Pancreas (tissue), 10 donors: ENCODE results near the gene GAB2. TPM values are rescaled to one million over a fixed set of nuclear protein-coding genes. Genes with fewer than 3 reads are reported as not detected.

Experiments used
- ATAC-seq, 4 donors: fragments of 200-7000 bp; cut with Tn5 transposase; one replicate each; pipeline versions ENCODE4 v1.8.0 to v1.9.1; 2020; ENCODE audit warnings: mild to moderate bottlenecking in 4 of 4, moderate library complexity in 4 of 4
- DNase-seq, 6 donors: peaks; one replicate each; pipeline ENCODE4 v3.0.0-alpha.2; 2020
- FAIRE-seq: peaks from 2 replicates; lab custom pipeline; 2012; peaks lifted over from hg19 to GRCh38; lab: Jason Lieb, UNC
- H3K27ac ChIP-seq, 4 donors: fragments of 200-600 bp; sonication (generic); 1 replicate in 3 of 4; 2 replicates in 1 of 4; pipeline versions ENCODE4 v1.5.0 to v1.8.0; 2020
- H3K27me3 ChIP-seq, 4 donors: fragments of 200-600 bp; one replicate each; pipeline ENCODE4 v1.8.0; 2021
- H3K36me3 ChIP-seq, 3 donors: fragments of 200-600 bp; sonication (generic) in 1 of 3; one replicate each; pipeline versions ENCODE4 v1.5.0 to v1.8.0; 2020 to 2021
- H3K4me1 ChIP-seq, 3 donors: fragments of 200-600 bp; one replicate each; pipeline ENCODE4 v1.8.0; 2021
- H3K4me3 ChIP-seq, 4 donors: fragments of 200-600 bp; sonication (generic) in 2 of 4; one replicate each; pipeline versions ENCODE4 v1.5.0 to v1.8.0; 2020 to 2021
- H3K9me3 ChIP-seq, 4 donors: fragments of 200-600 bp; one replicate each; pipeline ENCODE4 v1.8.0; 2021
- WGBS, 2 donors: extraction: QIAGEN DNeasy Blood & Tissue Kit; methylation state at CpG; one replicate each; pipeline ENCODE4 v1.1.7; 2013; 5-methylcytosine and 5-hydroxymethylcytosine counted together
- intact Hi-C, 3 donors: fragments of 100-400 bp; cut with DNase I; formaldehyde crosslinking; loops; one replicate each; pipeline versions ENCODE4 v1.11.1 to v1.14.2; 2022
- polyA plus RNA-seq, 2 donors: library from polyadenylated mRNA; stranded (reverse); fragments of 200-250 nt; gene quantifications; one replicate each; pipeline ENCODE4 v1.2.3, GENCODE V29; 2013
- total RNA-seq, 6 donors: library from RNA; stranded (reverse); fragmentation: NEBNext Ultra II Directional in 4 of 6; extraction: Animal tissue kit (Norgen Biotek cat#: 25700) in 4 of 6; gene quantifications; one replicate each; pipeline versions ENCODE4 v1.2.1 to v1.2.4, GENCODE V29; 2021 to 2023
- TF ChIP-seq, protein P1 (sequence below), 4 donors: fragments of 200-600 bp; sonication (generic) in 3 of 4; IDR thresholded peaks; one replicate each; pipeline versions ENCODE4 v1.5.0 to v1.8.0; 2021; ENCODE audit warnings: antibody characterized with exemption in 4 of 4
- donor health status: healthy with polysubstance abuse.
- donor health status: DM: no; HTN: no; CAD: no; lungs with moderate emphysema.
- donor health status: DM: no; HTN: no; CAD: no.
- donor health status: control.
- donor health status: control.
- donor health status: Bipolar disorder and iron deficiency.
- donor health status: DM: yes; HTN: yes; CAD: no.
- donor health status: DM: no; HTN: no; CAD: no.
- donor health status: DM: no; HTN: no; CAD: no.
- donor health status: DM: yes; HTN: yes; CAD: no.

Gene GAB2
- total and polyA plus RNA-seq, 8 donors, result 3.1 to 17.8 (median 9.4) TPM

DNA sequence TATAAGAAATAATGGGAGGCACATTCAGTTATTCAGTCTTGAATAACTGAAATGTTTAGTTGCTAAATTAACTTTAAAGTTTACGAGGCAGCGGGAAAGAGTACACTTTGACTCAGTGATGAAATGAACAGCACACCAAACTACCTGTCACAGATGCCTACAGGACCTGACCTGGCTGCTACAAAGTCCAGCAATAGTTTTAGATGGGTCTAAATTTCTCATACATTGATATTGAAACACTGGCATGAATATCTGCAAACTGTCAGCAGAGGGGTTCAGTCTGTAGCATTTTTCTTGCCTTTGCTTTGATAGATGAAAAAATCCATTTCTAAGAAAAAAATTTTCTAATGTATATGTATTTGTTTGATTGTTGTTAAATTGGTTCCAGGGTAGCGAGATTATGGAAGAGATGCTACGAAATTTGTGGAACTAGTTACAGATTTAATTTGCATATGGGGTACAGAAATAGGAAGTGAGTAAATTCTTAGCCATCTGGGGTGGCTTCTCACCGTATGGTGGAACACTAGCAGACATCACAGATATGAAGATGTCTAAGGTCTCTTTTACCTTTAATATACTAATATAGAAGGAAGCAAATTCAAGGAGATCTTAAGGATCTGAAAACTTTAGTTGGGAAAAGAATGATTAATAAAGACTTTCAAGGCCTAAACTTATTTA is 20.8 kb upstream of the GAB2 start:
- no peak for ATAC-seq
- no peak for FAIRE-seq
- intact Hi-C loops, result no loop called here

DNA sequence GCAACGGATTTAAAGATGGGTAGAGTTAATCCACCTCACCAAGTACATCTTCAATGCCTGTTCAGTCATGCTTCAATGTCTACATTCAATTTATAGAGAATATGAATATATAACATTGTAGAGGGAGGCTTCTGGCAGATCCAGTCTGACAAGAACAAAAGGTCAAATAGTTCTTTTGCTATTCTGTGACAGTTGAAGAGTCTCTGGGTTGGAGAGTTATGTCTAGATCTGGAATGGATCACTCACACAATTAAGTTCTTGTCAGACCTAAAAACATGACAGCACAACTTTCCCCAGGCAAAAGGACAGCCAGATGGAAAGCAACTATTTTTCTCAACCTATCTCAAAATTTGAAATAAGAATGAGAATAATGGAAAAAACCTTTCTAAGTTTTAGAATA is 15.3 kb upstream of the GAB2 start:
- intact Hi-C loops, result no loop called here
- DNase-seq, result no peak
- ATAC-seq, result no peak
- Histone ChIP-seq H3K4me3 (no peak overlapping the region), H3K27me3 (no peaks in the 10 kb centered on the region), H3K4me1 (peaks cover 0 to 5% (median 0%) of the 10 kb centered on the region in 3 donors), H3K36me3 (no peaks in the 10 kb centered on the region), H3K9me3 (no peaks in the 10 kb centered on the region), H3K27ac (no peak overlapping the region)
- WGBS, 2 donors, result 54 to 59% methylated on average over 1 of the region's 1 CpG
- TF ChIP-seq, protein P1, sequence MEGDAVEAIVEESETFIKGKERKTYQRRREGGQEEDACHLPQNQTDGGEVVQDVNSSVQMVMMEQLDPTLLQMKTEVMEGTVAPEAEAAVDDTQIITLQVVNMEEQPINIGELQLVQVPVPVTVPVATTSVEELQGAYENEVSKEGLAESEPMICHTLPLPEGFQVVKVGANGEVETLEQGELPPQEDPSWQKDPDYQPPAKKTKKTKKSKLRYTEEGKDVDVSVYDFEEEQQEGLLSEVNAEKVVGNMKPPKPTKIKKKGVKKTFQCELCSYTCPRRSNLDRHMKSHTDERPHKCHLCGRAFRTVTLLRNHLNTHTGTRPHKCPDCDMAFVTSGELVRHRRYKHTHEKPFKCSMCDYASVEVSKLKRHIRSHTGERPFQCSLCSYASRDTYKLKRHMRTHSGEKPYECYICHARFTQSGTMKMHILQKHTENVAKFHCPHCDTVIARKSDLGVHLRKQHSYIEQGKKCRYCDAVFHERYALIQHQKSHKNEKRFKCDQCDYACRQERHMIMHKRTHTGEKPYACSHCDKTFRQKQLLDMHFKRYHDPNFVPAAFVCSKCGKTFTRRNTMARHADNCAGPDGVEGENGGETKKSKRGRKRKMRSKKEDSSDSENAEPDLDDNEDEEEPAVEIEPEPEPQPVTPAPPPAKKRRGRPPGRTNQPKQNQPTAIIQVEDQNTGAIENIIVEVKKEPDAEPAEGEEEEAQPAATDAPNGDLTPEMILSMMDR (IDR thresholded peaks at IDR 0.05), result no peak
- FAIRE-seq, result no peak

More for the DNA sequence above, 20.8 kb upstream of the GAB2 start:
- Histone ChIP-seq H3K27me3 (no peaks in the 10 kb centered on the region), H3K36me3 (no peaks in the 10 kb centered on the region), H3K9me3 (no peaks in the 10 kb centered on the region), H3K4me3 (no peak overlapping the region), H3K4me1 (no peaks in the 10 kb centered on the region), H3K27ac (no peak overlapping the region)
- WGBS, 2 donors, result 70 to 75% methylated on average over 5 of the region's 5 CpGs
- no peak for DNase-seq
- TF ChIP-seq, protein P1 (IDR thresholded peaks at IDR 0.05), result no peak

DNA sequence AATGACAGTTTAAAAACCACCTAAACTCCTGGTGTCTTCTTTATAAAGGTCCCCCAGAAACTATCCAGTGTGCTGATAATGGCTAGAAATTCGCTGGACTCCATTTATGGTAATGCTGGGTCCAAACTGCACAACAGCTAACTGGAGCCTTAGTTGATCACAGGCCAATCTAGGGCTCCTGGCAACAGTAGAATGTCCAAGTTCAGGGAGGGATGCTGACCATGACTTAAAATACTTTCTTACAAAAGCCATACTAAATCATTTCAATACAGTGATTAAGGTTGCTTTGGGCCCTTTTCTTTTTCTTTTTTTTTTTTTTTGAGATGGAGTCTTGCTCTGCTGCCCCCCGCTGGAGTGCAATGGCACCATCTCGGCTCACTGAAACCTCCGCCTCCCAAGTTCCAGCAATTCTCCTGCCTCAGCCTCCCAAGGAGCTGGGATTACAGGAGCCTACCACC is 14.5 kb upstream of the GAB2 start:
- WGBS, 2 donors, result 86 to 96% methylated on average over 4 of the region's 4 CpGs
- DNase-seq (no peak), FAIRE-seq (no peak), ATAC-seq (peak in 3 of 4 donors; percentile 48 to 60 (median 58))
- no peaks in the 10 kb centered on the region for H3K9me3 ChIP-seq
- no peak overlapping the region for H3K4me3 ChIP-seq
- no peaks in the 10 kb centered on the region for H3K27me3 ChIP-seq
- no peaks in the 10 kb centered on the region for H3K36me3 ChIP-seq
- peaks cover 0 to 5% (median 0%) of the 10 kb centered on the region in 3 donors for H3K4me1 ChIP-seq
- no peak overlapping the region for H3K27ac ChIP-seq
- TF ChIP-seq, protein P1 (IDR thresholded peaks at IDR 0.05), result peak in 3 of 4 donors; percentile 23 to 41 (median 29)
- intact Hi-C loops, result no loop called here

DNA sequence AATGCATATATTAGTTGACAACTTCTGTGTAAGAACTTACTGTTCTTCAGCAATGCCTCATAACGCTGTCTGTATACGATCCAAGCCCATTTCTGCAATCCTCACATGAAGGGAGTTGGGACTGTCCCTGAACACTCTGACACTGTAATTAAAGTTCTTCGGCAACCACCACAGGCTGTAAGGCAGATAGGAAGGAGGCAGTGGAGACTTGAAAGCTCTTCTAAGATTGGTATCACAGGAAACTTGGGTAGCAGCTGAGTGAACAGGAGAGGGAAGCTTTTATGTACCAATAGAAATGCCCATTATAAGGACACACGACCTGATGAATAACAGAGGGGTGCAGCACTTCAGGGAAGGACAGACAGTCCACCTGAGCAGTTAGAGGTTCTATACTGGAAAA is 12.0 kb upstream of the GAB2 start:
- TF ChIP-seq, protein P1 (IDR thresholded peaks at IDR 0.05), result no peak
- Histone ChIP-seq H3K4me1 (peaks cover 0 to 5% (median 0%) of the 10 kb centered on the region in 3 donors), H3K9me3 (no peaks in the 10 kb centered on the region), H3K27me3 (no peaks in the 10 kb centered on the region), H3K27ac (no peak overlapping the region), H3K4me3 (no peak overlapping the region), H3K36me3 (no peaks in the 10 kb centered on the region)
- DNase-seq (no peak), FAIRE-seq (no peak), ATAC-seq (no peak)
- WGBS, 2 donors, result 48 to 50% methylated on average over 4 of the region's 4 CpGs
- intact Hi-C loops, result loop anchor here in 1 of 3 donors (10.0 kb wide), 1 partner anchor 205 kb away; no protein-coding TSS in a partner anchor

DNA sequence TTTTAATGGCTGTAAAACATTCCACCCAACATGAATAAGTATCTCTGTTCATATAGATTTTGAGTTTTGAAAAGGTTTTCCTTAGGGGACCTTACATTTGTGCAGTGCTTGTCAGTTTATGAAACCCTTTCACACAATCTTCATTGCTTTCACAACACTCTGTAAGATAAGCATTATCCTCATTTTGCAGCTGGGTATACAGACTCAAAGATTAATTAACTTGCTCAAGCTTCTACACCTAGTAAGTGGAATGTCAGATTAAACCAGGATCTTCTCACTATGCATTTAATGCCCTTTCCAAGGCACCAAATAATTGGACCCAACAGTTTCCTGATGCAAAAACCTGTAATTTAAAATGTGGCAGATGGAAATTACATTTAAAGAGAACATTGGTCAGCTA is 11.6 kb upstream of the GAB2 start:
- intact Hi-C loops, result loop anchor here in 1 of 3 donors (10.0 kb wide), 1 partner anchor 204 kb away; no protein-coding TSS in a partner anchor

More for the DNA sequence above, 11.6 kb upstream of the GAB2 start:
- Histone ChIP-seq H3K27me3 (no peaks in the 10 kb centered on the region), H3K27ac (no peak overlapping the region), H3K36me3 (no peaks in the 10 kb centered on the region), H3K4me3 (no peak overlapping the region), H3K4me1 (peaks cover 0 to 5% (median 0%) of the 10 kb centered on the region in 3 donors), H3K9me3 (no peaks in the 10 kb centered on the region)
- peak in 1 of 4 donors; percentile 43 for ATAC-seq
- TF ChIP-seq, protein P1 (IDR thresholded peaks at IDR 0.05), result no peak
- no peak for FAIRE-seq
- no peak for DNase-seq
